Fibroblast of lung (primary cell): ENCODE measurements around the gene ZNF688. TPM values are rescaled to one million over a fixed set of nuclear protein-coding genes. Genes with fewer than 3 reads are reported as not detected.
"Not testable (repeated sequence)": the region's sequence is repeated elsewhere in the genome, so short reads cannot be mapped to it uniquely, and the experiment has no call there.

Experiments
- DNase-seq, 2 donors: peaks; one replicate each; pipeline versions ENCODE4 v3.0.0 to v3.0.0-alpha.2; 2010; ENCODE audit warnings: low read depth in 2 of 2
- H2AFZ ChIP-seq: 2 replicates; pipeline ENCODE4 v1.5.1; 2012; ENCODE audit warnings: low read length, control low read depth, inconsistent platforms
- H3K27ac ChIP-seq: 2 replicates; pipeline ENCODE4 v1.5.1; 2011; ENCODE audit warnings: low read length, control low read depth; ENCODE audit not compliant: insufficient read depth
- H3K27me3 ChIP-seq: 2 replicates; pipeline ENCODE4 v1.5.1; 2011; ENCODE audit warnings: mild to moderate bottlenecking, low read length; ENCODE audit not compliant: control insufficient read depth, insufficient read depth
- H3K36me3 ChIP-seq: 2 replicates; pipeline ENCODE4 v1.5.1; 2011; ENCODE audit warnings: low read length; ENCODE audit not compliant: control insufficient read depth, insufficient read depth
- H3K4me1 ChIP-seq: 2 replicates; pipeline ENCODE4 v1.5.1; 2011; ENCODE audit warnings: low read length; ENCODE audit not compliant: control insufficient read depth, insufficient read depth; ENCODE audit errors: extremely low read depth
- H3K4me2 ChIP-seq: 2 replicates; pipeline ENCODE4 v1.5.1; 2011; ENCODE audit warnings: low read length, control low read depth; ENCODE audit not compliant: insufficient read depth; ENCODE audit errors: extremely low read depth
- H3K4me3 ChIP-seq, 4 experiments: fragments of 200-600 bp in 1 of 4; sonication (generic) in 1 of 4; replicated peaks in 1 of 4; 2 replicates each; pipeline ENCODE4 v1.5.1; 2011 to 2016; ENCODE audit warnings: low read length in 4 of 4, low read depth in 3 of 4, mild to moderate bottlenecking in 3 of 4, control low read depth in 2 of 4, inconsistent platforms in 1 of 4, mixed read lengths in 1 of 4; ENCODE audit not compliant: insufficient read depth in 1 of 4; ENCODE audit errors: control extremely low read depth in 1 of 4
- H3K79me2 ChIP-seq: 2 replicates; pipeline ENCODE4 v1.5.1; 2012; ENCODE audit warnings: mild to moderate bottlenecking, low read length, inconsistent platforms; ENCODE audit not compliant: control insufficient read depth, insufficient read depth
- H3K9ac ChIP-seq: 2 replicates; pipeline ENCODE4 v1.5.1; 2011; ENCODE audit warnings: mild to moderate bottlenecking, low read length, control low read depth; ENCODE audit not compliant: insufficient read depth
- H3K9me3 ChIP-seq: 2 replicates; pipeline ENCODE4 v1.5.1; 2012; ENCODE audit warnings: low read depth, low read length; ENCODE audit not compliant: control insufficient read depth, insufficient read depth
- H4K20me1 ChIP-seq: 2 replicates; pipeline ENCODE4 v1.5.1; 2011; ENCODE audit warnings: low read length; ENCODE audit not compliant: control insufficient read depth, insufficient read depth; ENCODE audit errors: extremely low read depth
- CTCF ChIP-seq, 2 donors: IDR thresholded peaks in 1 of 2; conservative IDR thresholded peaks in 1 of 2; 1 replicate in 1 of 2; 2 replicates in 1 of 2; pipeline ENCODE4 v1.5.1; 2011 to 2012; ENCODE audit warnings: low read length in 2 of 2, control low read depth in 1 of 2, inconsistent platforms in 1 of 2, low read depth in 1 of 2, mild to moderate bottlenecking in 1 of 2
- EZH2 ChIP-seq: IDR thresholded peaks from 2 replicates; pipeline ENCODE4 v1.5.1; 2012; ENCODE audit warnings: low read length, control low read depth, mild to moderate bottlenecking; ENCODE audit errors: missing control alignments
- polyA plus RNA-seq, 2 donors: library from polyadenylated mRNA; depleted of rRNA in 1 of 2; stranded (reverse) in 1 of 2; unstranded in 1 of 2; fragments of >200 nt; gene quantifications; 2 replicates each; pipeline ENCODE4 v1.2.1, GENCODE V29; 2011 to 2012; ENCODE audit warnings: missing spikeins in 1 of 2
- total RNA-seq: library from RNA; depleted of rRNA; stranded (reverse); fragments of >200 nt; gene quantifications from 2 replicates; pipeline ENCODE4 v1.2.1, GENCODE V29; 2014

Gene ZNF688
- total and polyA plus RNA-seq, 2 donors (not counting 1 experiment from before 2014, with no cell fraction given): 3.0 to 12.9 TPM

GRCh38 chr16:30539000-30539964, 32.2 kb downstream of the ZNF688 start:
- no peak overlapping the region for H3K4me3 ChIP-seq
- H2AFZ ChIP-seq: no peak overlapping the region
- no peak overlapping the region for H3K9ac ChIP-seq
- DNase-seq: no peak
- H4K20me1 ChIP-seq: no peaks in the 10 kb centered on the region
- no peaks in the 10 kb centered on the region for H3K9me3 ChIP-seq
- no peaks in the 10 kb centered on the region for H3K79me2 ChIP-seq
- TF ChIP-seq CTCF (conservative IDR thresholded peaks at IDR 0.05 in 1 of 2, IDR thresholded peaks at IDR 0.05 in 1 of 2; ENCODE audit: low read depth in 1 of 2, low read length in 2 of 2) (no peak), EZH2 (no peak)
- no peak overlapping the region for H3K27ac ChIP-seq
- H3K4me1 ChIP-seq: peaks cover 8% of the 10 kb centered on the region
- H3K4me2 ChIP-seq: no peak overlapping the region
- H3K36me3 ChIP-seq: no peaks in the 10 kb centered on the region
- H3K27me3 ChIP-seq: no peaks in the 10 kb centered on the region

- H3K4me2 ChIP-seq, H2AFZ ChIP-seq: not testable (repeated sequence)
Observed at GRCh38 chr16:30536391-30537024, 35.0 kb downstream of the ZNF688 start.

GRCh38 chr16:30535777-30536190, 35.7 kb downstream of the ZNF688 start:
- DNase-seq: peak; percentile 64 to 80
- Histone ChIP-seq H3K36me3 (peaks cover 1% of the 10 kb centered on the region), H2AFZ (peak overlapping the region; percentile 86), H3K9me3 (no peaks in the 10 kb centered on the region), H3K4me1 (peaks cover 6% of the 10 kb centered on the region), H3K79me2 (no peaks in the 10 kb centered on the region), H3K27ac (no peak overlapping the region), H3K9ac (peak overlapping the region; percentile 23), H3K4me3 (peak overlapping the region; percentile 67 to 95 (median 70)), H3K27me3 (no peaks in the 10 kb centered on the region), H3K4me2 (peak overlapping the region; percentile 97), H4K20me1 (no peaks in the 10 kb centered on the region)
- TF ChIP-seq CTCF (conservative IDR thresholded peaks at IDR 0.05 in 1 of 2, IDR thresholded peaks at IDR 0.05 in 1 of 2; ENCODE audit: low read depth in 1 of 2, low read length in 2 of 2): peak; percentile 58 to 82
- no peak for TF ChIP-seq EZH2

More at GRCh38 chr16:30536391-30537024, 35.0 kb downstream of the ZNF688 start:
- H4K20me1 ChIP-seq, DNase-seq, H3K27ac ChIP-seq, H3K79me2 ChIP-seq, H3K4me1 ChIP-seq, H3K9me3 ChIP-seq, H3K9ac ChIP-seq, H3K27me3 ChIP-seq, H3K36me3 ChIP-seq: not testable (repeated sequence)
- H3K4me3 ChIP-seq: peak overlapping the region in 1 of 4 experiments; percentile 95
